Stimulated activated CD8-positive, alpha-beta memory T cell treated with anti-CD3 and anti-CD28 coated beads, Interleukin-4, amount 100 ng/mL, for 4 hours (primary cell): ENCODE results near the gene WNT11.

Experiments
- DNase-seq, 2 donors: peaks; one replicate each; pipeline ENCODE4 v3.0.0-alpha.2; 2020; ENCODE audit warnings: low read depth in 2 of 2, low spot score in 1 of 2

Gene WNT11

GRCh38 chr11:76206327-76207081, at the start of gene WNT11:
Gene WNT11 (minus strand): TSS chr11:76206502. CDS start chr11:76206407, 95 bp downstream.
- DNase-seq, result no peak

DNA sequence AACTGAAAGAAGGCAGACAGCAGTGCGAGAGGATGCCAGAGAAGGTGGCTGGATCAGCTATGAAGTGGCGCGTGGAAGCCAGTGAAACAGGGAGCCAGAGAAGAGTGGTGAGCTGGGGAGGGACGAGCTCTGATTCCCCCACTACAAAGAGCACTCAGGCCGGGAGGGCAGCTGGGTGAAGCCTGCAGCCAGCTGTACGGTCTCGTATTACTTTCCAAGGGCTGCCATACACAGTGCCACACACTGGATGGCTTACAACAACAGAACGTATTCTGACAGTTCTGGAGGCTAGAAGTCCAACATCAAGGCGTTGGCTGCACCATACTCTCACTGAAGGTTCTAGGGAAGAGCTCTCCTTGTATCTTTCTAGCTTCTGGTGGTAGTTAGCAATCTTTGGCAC, 47.1 kb upstream of the WNT11 start:
- no peak for DNase-seq

DNA sequence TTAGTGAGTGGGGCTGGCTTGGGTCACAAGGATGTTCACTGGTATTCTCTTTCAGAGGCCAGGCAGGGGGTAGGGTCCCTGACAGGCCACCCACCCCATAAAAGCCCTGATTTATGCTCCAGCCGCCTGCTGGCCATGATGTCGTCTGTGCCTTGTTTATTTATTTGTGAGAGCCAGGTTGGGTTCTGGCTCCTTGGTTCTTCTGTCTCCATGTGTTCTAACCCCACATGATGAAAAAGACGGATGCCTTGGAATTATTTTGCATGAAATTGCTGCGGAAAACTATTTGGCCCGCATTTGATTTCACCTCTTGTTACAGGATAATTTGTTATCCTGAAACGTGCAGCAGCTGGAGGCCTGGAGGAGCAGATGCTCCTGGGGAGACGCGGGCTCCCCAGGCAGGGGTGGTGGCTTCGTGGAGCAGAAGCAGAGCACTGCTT, 46.3 kb upstream of the WNT11 start:
- no peak for DNase-seq

GRCh38 chr11:76251576-76251975, 45.3 kb upstream of the WNT11 start:
- no peak for DNase-seq

DNA sequence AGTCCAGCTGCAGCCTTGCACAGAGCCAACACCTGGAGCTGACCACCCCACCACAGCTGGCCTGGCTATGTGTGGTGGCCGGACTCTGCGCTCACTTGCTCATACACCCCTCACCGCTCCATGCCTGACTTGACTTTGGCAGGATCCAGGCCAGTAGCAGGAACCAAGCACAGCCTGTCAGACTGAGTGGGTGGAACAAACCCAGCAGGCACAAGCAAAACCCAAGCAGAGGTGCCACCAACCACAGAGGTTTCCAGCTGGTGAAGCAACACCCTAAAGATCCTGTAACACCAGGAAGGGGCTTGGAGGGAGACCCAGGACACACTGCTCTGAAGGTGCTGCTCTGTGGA, 44.9 kb upstream of the WNT11 start:
- DNase-seq, result no peak

GRCh38 chr11:76250520-76251225, 44.4 kb upstream of the WNT11 start:
- no peak for DNase-seq

DNA sequence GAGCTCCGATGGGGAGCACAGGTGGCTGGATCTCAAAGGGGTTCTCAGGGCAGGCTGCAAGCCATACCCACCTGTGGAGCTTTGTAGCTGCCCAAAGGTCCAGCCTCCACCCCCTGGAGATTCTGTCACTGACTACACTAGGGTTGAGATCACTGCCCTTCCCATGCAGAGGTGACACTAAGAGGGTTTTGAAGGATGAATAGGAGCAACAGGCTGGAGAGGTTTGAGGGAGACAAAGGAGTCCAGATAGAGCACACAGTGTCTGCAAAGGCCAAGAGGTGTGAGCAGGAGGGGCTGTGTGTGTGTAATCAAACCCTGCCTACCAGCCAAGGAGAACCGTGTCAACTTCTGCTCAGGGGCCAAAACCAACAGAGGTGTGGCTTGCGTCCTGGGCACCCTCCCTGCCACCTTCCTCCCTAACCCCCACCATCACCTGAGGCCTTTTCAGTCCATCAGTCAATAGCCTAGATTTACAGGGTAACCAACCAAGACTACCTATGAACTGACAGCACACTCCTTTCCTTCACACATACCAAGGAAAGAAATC, 43.0 kb upstream of the WNT11 start:
- DNase-seq, result no peak

- no peak for DNase-seq
Observed at GRCh38 chr11:76248210-76248609, 41.9 kb upstream of the WNT11 start.

- no peak for DNase-seq
Observed at GRCh38 chr11:76247091-76247490, 40.8 kb upstream of the WNT11 start.

- no peak for DNase-seq
Observed at GRCh38 chr11:76246271-76246933, 40.1 kb upstream of the WNT11 start.

- no peak for DNase-seq
Observed at GRCh38 chr11:76245720-76246119, 39.4 kb upstream of the WNT11 start.

DNA sequence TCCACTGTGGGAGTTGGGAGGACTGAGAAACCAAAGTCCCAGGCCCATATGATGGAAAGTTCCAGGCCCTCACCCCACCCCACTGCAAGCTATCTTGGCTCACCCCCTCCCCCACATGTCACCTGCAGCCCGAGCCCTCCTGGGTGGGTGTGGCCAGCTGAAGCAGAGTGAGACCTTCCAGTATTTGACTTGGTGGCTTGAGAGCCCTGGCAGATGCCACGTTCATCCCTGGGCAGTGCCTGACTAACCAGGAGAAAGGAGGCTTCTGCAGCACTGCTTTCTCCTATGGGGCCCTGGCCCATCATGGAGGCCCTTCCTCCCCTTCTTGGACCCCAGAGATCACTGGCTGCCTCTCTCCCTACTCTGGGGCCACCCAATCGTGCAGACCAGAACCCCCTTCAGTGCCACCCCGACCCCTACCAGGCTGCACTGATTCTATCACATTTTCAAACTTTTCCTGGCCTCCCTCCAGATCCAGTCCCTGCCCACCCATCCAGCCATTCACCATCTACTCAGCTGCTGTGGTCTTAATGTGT, 38.1 kb upstream of the WNT11 start:
- DNase-seq, result no peak

GRCh38 chr11:76243957-76244285, 37.6 kb upstream of the WNT11 start:
- DNase-seq, result no peak

DNA sequence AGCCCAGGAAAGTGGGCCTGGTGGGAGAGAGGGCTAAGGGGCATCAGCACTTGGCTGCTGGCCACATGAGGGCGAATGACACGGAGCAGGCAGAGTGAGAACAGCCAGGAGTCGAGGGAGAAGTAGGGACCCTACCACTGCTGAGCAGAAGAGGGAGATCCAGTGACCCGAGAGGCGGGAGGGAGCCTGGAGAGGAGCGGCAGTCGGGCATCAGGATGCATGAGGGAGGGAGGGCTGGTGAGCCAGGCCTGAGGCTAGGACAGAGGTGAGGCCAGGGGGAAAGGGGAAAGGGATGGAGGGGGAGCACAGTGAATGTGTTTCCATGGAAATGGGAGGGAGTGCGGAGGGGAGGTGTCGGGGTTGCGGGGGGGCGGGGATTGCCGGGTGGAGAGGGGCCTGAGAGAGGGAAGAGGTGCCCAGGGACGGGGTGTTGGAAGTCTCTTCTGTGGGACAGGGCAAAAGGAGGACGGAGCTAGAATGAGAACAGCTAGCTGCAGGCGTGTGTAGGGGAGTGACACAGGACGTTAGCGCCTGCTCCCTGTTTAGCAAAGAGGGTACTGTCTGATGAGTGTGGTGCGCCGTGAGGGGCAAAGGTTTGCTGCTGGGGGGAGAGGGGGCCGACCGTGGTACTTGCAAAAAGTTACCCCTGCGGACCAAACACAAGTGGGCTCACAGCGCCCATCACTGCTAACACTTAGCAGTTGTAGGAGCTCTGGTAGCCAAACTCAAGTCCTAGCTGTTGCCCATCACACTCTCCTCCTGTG, 37.1 kb upstream of the WNT11 start:
- no peak for DNase-seq

GRCh38 chr11:76242004-76242779, 35.9 kb upstream of the WNT11 start:
- DNase-seq, result no peak

GRCh38 chr11:76241243-76242000, 35.1 kb upstream of the WNT11 start:
- DNase-seq, result no peak

DNA sequence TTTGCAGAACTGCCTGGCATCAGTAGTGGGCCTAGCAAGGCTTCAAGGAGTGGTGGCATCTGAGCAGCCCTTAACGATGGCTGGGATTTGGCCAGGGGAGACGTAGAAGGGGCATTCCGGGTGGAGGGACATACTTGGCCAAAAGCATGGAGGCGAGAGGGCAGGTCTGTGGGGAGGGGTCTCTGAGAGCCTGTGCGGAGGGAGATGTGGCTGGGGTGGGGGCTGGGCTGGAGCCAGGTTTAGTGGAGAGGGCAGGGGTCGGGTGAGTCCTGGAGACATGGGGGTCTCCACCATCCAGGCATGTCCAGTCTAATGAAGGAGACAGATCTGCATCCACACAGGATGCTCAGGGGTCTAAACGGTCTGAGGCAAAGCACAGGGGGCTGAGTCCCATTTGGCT, 34.4 kb upstream of the WNT11 start:
- DNase-seq, result no peak

- no peak for DNase-seq
Observed at GRCh38 chr11:76240161-76240540, 33.8 kb upstream of the WNT11 start.

- no peak for DNase-seq
Observed at GRCh38 chr11:76239483-76240160, 33.3 kb upstream of the WNT11 start.
